ENCODE data around the gene MON2.
"Not testable (repeated sequence)": the region's sequence is repeated elsewhere in the genome, so short reads cannot be mapped to it uniquely, and the experiment has no call there.

MON2 gene, protein sequence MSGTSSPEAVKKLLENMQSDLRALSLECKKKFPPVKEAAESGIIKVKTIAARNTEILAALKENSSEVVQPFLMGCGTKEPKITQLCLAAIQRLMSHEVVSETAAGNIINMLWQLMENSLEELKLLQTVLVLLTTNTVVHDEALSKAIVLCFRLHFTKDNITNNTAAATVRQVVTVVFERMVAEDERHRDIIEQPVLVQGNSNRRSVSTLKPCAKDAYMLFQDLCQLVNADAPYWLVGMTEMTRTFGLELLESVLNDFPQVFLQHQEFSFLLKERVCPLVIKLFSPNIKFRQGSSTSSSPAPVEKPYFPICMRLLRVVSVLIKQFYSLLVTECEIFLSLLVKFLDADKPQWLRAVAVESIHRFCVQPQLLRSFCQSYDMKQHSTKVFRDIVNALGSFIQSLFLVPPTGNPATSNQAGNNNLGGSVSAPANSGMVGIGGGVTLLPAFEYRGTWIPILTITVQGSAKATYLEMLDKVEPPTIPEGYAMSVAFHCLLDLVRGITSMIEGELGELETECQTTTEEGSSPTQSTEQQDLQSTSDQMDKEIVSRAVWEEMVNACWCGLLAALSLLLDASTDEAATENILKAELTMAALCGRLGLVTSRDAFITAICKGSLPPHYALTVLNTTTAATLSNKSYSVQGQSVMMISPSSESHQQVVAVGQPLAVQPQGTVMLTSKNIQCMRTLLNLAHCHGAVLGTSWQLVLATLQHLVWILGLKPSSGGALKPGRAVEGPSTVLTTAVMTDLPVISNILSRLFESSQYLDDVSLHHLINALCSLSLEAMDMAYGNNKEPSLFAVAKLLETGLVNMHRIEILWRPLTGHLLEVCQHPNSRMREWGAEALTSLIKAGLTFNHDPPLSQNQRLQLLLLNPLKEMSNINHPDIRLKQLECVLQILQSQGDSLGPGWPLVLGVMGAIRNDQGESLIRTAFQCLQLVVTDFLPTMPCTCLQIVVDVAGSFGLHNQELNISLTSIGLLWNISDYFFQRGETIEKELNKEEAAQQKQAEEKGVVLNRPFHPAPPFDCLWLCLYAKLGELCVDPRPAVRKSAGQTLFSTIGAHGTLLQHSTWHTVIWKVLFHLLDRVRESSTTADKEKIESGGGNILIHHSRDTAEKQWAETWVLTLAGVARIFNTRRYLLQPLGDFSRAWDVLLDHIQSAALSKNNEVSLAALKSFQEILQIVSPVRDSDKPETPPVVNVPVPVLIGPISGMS (N-terminal part only)

DNA sequence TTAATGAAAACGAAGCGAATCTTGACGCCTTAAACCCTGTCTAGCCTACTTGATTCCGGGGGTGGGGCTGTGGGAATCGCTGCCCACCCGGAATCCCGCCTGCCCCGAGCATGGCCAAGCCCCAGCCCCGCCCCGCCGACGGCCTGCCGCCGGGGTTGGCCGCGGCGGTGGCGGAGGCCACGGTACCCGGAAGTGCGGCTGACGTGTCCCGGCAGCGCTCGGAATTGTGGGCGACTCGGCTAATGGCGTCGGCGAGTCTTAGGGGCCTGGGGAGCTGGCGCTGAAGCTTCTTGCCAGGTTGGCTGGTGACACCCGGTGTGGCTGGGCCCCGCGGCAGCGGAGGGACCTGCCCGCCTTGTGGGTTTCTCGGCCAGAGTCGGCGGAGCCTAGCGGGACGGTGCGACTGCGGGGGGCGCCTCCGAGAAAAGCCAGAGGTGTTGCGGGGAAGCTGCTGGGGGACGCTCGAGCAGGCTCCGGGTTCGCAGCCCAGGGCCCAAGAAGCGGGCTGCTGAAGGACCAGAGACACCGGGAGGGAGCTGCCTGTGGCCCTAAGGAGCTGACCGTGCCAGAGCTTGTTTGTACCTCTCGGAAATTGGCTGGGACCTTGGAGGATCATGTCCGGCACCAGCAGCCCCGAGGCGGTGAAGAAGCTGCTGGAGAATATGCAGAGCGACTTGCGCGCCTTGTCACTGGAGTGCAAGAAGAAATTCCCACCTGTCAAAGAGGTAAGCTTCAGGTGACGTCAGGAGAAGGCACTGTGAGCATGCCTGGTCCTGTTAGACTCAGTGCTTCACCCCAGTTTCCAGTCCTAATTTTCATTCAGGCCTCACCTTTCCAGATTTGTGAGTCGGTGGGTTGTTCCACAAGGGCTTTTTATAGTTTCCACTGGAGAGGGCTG, at the start of gene MON2:
MON2 (plus strand) TSS at position 233 of the 898 bp plus-strand sequence; CDS start at position 615, 382 bp downstream.
- peak; percentile 97 for DNase-seq (ENCODE audit: low spot score)

DNA sequence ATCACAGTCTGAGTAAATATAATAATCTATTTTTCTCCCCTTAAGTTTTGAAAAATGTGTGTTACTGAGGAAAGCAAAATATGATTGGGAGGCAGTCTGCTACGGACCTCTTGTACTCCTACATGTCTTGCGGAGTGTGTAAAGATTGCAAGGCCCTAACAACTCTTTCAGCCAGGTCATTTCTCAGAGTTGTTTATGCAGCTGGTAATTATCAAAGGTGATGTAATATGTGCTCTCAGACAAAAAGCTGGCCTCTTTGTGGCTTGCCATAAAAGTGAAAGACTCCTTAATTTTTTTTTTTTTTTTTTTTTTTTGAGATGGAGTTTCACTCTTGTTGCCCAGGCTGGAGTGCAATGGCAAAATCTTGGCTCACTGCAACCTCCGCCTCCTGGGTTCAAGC, 40.5 kb upstream of the MON2 start:
- no peak for DNase-seq (ENCODE audit: low spot score)

DNA sequence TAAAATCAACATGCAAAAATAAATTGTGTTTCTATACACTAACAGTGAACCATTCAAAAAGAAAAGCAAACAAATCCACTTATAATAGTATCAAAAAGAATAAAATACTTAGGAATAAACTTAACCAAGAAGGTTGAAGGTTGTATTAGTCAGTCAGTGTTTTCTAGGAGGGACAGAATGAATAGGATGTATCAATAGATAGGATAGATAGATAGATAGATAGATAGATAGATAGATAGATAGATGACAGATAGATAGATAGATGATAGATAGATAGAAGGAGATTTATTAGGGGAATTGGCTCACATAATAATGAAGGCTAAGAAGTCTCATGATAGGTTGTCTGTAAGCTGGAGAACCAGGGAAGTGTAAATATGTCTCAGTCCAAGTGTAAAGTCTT, 37.2 kb upstream of the MON2 start:
- no peak for DNase-seq (ENCODE audit: low spot score)

DNA sequence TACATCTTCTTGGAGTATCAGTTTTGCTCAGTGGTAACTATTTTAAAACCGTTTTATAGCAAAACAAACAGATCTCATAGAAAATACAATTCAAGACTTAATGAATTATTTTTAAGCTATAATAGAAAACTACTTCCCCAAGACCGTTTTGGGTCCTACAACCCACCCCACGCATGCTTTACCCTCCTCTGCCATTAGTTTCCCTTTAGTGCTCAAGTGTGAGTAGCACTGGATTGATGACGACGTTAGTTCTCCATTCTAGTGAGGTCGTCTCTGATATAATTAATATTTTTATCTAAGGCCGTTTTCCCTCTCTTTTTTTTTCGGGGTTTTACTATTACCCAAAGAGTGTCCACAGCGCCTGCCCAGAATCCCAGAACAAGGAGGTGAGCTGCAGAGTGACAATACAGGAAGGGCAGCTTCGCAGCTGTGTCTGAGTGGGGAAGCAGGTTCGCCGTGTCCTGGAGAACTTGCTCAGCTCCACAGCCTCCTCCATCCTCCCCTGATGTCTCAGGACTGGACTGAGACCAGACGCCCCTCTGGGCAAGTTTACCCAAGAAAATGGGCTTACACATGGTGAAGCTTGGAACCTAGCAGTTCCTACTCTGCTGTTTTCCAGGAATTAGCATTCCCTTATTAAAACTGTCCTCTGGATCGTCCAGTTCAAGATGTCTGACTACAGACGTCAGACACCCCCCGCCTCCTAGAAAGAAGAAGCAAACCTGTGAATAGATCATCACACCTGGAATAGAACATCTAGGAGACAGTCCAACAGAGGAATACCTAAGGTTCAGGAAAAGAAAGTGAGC, 31.9 kb upstream of the MON2 start:
- no peak for DNase-seq (ENCODE audit: low spot score)

DNA sequence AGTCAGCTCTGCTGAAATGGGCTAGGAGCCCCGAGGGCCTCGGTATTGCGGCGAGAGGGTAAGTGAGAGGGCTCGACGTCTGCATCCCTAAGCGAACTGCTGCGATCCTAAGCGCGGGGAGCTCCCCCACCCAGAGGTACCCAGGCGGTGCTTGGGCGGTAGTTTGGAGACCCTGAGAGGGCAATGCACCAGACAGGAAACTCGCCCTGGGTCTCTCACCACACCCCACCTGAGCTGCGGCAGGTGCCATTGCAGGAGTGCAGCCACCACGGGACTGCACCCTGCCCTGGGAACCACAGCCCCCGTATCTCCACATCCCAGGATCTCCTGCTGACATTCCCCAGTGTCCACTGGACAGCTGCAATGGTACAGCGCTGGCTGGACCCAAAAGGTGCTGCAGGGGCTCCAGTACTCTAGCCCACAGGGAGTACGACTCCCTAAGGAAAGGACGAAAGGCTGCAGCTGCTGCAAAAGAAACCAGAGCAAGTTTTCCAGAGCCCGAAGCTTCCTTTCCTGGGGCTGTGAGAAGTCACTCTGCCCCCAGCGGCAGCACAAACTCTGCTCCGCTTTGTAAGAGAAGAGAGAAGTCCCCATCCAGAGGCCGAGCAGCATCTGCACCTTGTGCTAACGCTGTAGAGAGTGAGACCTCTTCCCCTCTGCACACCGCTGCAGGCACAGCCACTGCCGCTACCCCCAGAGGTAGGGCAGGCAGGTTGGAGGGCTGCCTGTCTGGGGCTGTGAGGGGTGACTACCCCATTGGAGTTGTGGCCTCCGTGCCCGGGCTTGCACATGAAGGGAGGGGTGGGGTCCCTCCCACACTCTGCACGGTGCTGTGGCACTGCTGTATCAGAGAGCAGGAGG, 31.1 kb upstream of the MON2 start:
- DNase-seq (ENCODE audit: low spot score): no peak

DNA sequence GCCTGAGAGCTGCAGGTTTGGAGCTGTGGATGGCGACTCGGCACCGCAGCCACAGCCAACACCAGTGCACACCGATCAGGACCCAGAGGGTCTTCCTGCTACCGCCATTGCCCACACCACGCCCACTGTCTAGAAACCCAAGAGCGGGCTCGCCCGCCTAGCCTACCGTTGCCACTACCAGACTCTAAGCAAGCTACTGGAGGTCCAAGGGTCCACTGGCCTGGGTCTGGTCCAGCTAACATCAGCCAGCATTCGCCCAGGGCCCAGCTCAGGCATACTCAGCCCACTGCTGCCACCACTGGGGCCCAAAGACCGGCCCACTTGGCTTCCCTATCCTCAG, 30.5 kb upstream of the MON2 start:
- no peak for DNase-seq (ENCODE audit: low spot score)

DNA sequence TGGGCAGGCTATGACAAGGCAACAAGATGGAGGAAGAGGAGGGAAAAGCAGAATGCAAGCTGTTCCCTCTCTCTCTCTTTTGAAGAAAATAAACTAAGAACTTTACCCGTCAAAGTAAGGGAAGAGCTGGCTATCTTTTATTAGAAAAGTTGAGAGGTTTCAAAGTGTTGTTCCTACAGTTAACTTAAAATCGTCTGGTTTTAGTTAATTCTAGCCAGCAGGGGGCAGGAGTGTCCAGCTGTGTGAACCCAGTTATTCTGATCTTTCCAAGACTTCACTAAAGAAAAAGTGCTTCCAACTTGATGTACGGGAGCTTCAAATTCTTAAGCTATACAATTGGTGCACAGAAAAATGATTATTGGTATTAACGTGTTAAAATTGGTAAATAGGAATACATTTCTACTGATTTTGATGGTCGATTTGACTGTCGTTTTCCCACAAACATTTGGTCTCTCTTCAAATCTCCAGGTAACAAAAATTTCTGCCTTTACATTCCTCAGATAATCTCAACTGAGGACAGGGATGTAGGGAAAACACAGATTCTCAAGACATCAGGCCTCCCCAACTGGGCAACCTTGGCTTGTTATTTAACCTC, 28.4 kb upstream of the MON2 start:
- DNase-seq (ENCODE audit: low spot score): peak; percentile 53

DNA sequence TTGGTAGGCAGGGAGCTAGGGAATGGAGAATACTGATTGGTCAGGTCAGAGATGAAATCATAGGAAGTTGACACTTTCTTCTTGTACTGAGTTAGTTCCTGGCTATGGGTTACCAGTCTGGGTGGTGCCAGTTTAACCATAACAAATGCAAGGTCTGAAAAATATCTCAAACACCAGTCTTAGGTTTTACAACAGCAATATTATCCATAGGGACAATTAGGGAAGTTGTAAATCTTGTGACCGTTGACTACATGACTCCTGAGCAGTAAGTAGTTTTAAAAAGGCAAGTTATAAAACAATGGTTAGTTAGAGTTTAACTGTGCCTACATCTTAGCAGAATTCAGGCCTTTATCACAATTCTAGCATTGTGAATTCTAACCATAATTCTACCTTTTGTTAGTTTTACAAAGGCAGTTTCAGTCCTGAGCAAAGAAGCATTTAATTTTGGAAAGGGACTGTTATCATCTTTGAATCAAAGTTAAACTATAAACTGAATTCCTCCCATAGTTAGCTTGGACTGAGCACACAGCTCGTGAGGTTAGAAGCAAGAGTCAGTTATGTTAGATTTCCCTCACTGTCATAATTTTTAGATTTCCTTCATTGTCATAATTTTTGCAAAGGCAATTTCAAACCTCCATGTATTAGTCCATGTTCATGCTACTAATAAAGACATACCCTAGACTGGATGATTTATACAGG, 19.7 kb upstream of the MON2 start:
- DNase-seq (ENCODE audit: low spot score): no peak

DNA sequence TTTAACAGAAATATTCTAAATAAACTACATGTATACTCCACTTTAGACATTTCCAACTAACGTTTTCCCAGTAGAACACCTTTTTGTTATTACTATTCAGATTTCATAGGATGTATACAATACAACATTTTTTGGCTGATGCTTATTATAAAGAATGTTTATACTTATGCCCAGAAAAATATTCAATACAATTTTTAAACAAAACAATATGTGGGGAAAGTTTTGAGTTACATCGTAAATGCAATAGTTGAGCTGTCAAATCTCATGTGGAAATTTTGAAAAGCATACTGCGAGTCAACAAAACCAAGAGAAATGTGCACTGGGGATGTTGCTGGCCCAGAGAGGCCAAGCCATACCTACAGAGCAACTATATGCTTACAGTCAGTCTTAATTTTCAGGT, 18.2 kb upstream of the MON2 start:
- DNase-seq (ENCODE audit: low spot score): no peak

DNA sequence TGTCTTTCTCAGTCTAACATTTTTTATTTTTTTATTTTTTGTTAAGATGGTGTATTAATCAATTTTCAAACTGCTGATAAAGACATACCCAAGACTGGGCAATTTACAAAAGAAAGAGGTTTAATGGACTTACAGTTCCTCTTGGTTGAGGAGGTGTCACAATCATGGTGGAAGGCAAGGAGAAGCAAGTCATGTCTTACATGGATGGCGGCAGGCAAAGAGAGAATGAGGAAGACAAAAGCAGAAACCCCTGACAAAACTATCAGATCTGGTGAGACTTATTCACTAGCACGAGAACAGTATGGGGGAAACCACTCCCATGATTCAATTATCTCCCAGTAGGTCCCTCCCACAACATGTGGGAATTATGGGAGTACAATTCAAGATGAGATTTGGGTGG, 11.2 kb upstream of the MON2 start:
- DNase-seq (ENCODE audit: low spot score): not testable (repeated sequence)

DNA sequence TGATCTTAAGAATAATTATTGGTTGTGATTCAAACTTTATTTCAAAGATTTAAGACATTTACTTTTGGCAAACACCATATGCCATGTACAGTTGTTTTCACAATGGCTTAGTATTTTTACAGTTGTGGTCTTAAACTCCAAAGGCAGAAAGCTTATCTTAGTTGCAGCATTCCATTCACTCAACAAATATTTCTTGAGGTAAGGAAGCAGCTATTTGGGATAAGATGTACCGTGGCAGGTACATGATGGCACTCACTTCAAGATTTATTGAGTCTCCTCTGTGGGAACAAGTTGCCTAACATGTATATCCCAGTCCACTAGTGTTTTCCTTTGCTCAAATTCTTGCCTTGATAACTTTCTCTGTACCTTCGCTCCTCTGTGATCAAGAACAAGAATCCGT, 8.0 kb upstream of the MON2 start:
- no peak for DNase-seq (ENCODE audit: low spot score)

DNA sequence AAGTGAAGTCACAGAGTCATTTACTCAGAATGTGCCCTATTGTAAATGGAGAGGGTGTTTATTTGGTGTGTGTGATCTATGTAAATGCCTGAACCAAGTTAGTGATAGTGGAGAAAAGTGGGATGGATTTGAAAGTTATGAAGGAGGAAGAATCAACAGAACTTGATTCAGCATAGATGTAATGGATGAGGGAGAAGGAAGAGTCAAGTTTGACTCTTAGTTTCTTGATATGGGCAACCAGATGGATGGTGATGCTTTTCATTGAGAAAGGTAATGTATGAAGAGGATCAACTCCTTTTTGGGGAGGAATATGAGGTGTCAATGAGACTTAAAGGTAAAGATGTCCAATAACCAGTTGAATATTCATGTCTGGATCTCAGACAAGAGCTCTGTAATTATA, 6.7 kb upstream of the MON2 start:
- DNase-seq (ENCODE audit: low spot score): no peak

DNA sequence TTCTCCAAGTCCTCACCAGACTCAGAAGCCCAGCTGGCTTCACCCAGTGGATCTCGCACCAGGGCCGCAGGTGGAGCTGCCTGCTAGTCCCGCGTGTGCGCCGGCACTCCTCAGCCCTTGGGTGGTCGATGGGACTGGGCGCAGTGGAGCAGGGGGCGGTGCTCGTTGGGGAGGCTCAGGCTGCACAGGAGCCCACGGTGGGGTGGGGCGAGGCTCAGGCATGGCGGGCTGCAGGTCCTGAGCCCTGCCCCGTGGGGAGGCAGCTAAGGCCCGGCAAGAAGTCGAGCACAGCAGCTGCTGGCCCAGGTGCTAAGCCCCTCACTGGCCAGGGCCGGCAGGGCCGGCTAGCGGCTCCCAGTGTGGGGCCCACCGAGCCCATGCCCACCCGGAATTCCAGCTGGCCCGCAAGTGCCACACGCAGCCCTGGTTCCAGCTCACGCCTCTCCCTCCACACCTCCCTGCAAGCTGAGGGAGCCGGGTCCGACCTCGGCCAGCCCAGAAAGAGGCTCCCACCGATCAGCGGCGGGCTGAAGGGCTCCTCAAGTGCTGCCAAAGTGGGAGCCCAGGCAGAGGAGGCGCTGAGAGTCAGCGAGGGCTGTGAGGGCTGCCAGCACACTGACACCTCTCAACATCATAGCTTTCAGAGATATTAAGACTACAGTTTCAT, 5.3 kb upstream of the MON2 start:
- DNase-seq (ENCODE audit: low spot score): not testable (repeated sequence)

DNA sequence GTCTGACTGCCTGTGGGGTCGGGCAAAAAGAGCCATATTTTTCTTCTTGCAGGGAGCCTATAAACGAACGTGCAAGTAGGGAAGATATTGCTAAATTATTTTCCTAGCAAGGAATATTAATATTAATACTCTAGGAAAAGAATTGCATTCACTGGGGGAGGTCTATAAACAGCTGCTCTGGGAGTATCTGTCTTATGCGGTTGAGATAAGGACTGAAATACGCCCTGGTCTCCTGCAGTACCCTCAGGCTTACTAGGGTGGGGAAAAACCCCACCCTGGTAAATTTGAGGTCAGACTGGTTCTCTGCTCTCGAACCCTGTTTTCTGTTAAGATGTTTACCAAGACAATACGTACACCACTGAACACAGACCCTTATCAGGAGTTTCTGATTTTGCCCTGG, 3.4 kb upstream of the MON2 start:
- DNase-seq (ENCODE audit: low spot score): not testable (repeated sequence)

DNA sequence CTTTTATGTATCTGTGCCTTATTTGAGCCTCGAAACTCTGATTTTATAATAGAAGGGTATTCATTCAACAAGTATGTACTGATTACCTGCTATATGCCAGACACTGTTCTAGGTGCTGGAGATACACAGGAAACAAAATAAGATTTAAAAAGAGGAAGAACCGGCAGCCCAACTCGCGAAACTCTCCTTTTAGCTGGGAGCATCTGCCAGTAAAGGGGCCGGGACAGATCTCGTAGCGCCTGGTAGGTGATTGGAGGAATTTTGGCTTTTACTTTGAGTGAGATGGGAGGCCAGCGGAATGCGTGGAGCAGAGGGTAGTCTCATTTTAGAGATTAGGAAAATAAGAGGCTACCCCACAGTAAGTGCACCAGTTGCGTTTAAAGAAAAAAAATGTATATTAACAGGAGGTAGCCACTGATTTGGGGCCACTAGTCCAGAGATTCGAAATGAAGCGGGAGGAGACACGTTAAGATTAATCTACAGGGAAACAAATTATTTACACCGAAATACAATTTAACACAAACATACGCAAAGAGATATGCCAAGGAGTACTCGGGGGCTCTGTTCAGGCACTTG, 520 bp upstream of the MON2 start:
- DNase-seq (ENCODE audit: low spot score): peak; percentile 66

DNA sequence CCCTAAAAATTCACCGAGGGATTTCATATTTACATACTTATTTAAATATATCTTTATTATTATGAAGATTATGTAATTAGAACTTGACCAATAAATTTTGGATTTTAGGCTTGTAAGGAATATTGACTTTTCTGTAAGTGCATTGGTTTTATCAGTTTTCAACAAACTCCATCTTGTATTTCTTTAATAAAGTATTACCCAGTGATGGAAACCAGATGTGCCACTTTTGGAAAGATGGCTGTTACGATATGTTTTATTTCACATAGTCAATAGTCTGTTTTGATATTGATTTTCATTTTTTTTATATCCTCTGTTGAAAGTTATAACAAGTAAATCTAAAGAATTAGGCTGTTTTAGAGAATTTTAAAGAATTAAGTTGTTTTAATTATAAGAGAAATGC, 1.8 kb downstream of the MON2 start:
- DNase-seq (ENCODE audit: low spot score): no peak

DNA sequence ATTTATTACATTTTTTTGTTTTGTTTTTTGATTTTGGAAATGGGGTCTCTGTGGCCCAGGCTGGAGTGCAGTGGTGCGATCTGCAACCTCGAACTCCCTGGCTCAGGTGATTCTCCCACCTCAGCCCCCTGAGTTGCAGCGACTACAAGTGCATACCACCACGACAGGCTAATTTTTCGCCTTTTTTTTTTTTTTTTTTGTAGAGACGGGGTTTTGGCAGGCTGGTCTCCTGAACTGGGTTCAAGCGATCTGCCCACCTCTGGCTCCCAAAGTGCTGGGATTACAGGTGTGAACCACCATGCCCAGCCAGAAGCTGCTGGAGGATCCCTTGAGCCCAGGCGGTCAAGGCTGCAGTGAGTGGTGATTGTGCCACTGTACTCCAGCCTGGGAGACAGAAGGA, 2.3 kb downstream of the MON2 start:
- DNase-seq (ENCODE audit: low spot score): no peak

DNA sequence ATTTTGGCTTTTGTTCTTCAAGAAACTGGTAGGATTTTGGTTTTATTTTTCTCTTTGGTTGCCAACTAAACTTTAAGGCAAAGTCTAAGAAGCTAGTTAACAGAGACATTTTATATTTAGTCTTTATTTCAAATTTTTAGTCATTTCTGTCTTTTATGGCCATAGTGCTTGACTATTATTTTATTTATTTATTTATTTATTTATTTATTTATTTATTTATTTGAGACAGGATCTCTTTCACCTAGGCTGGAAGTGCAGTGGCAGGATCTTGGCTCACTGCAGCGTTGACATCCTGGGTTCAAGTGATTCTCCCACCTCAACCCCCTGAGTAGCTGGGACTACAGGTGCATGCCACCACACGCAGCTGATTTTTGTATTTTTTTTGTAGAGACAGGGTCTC, 3.1 kb downstream of the MON2 start:
- no peak for DNase-seq (ENCODE audit: low spot score)

Data from D341Med (cell line).